Motor neuron (in vitro differentiated cells): Measurements from ENCODE around the gene SLC22A12. TPM values are rescaled to one million over a fixed set of nuclear protein-coding genes. Genes with fewer than 3 reads are reported as not detected.
A peak's percentile ranks its signal among the peaks of the same experiment; 100 is the strongest.

Experiments
- ATAC-seq, 8 experiments: fragments of 200-7000 bp; cut with Tn5 transposase; replicated peaks in 6 of 8; 2 replicates each; pipeline ENCODE4 v1.8.0; 2021; ENCODE audit warnings: mild to moderate bottlenecking in 8 of 8, moderate library complexity in 8 of 8
- H3K27ac ChIP-seq, 2 donors: fragments of 250-450 bp; sonication (Bioruptor Pico); 2 replicates each; pipeline ENCODE4 v1.9.0; 2021; ENCODE audit warnings: antibody characterized with exemption in 2 of 2, mild to moderate bottlenecking in 2 of 2, moderate library complexity in 1 of 2
- H3K4me1 ChIP-seq, 2 donors: fragments of 250-450 bp; sonication (Bioruptor Pico); replicated peaks in 1 of 2; 2 replicates each; pipeline ENCODE4 v1.6.1; 2021; ENCODE audit warnings: antibody characterized with exemption in 2 of 2, mild to moderate bottlenecking in 2 of 2, moderate library complexity in 1 of 2
- H3K4me3 ChIP-seq, 5 donors: fragments of 250-450 bp; sonication (Bioruptor Pico); 2 replicates each; pipeline ENCODE4 v1.9.0; 2021; ENCODE audit warnings: antibody characterized with exemption in 5 of 5, mild to moderate bottlenecking in 5 of 5, moderate library complexity in 4 of 5
- WGBS, 10 experiments: fragments of 450-650 bp; shearing (Covaris generic); methylation state at CpG; one replicate each; pipeline ENCODE4 v1.0.0; 2022; 5-methylcytosine and 5-hydroxymethylcytosine counted together
- in situ Hi-C, 9 experiments: fragments of 400-800 bp; cut with MboI; loops; one replicate each; pipeline ENCODE4 v1.15.0; 2021; ENCODE audit warnings: low sequenced_read_pairs in 9 of 9, low pct_unique_long_range_greater_than_20kb in 2 of 9; ENCODE audit not compliant: unreplicated experiment in 9 of 9
- total RNA-seq, 8 experiments: library from RNA; unstranded; fragments of 300-600 nt; gene quantifications; 2 replicates each; pipeline versions ENCODE4 v1.2.3 to v1.2.4, GENCODE V29; 2022

Gene SLC22A12
- total RNA-seq = under 1 TPM in 4 of 8 experiments, not detected in 4; 0.05 to 0.62 (median 0.22) TPM

- WGBS, 10 experiments = 20 to 100% (median 58%) methylated on average over 1 to 9 of the region's 14 CpGs; no CpG with 5 or more reads in 2 of the 10 experiments
- no peak for ATAC-seq
- in situ Hi-C loops = no loop called here
- Histone ChIP-seq H3K27ac (no peak within 1 kb of the TSS), H3K4me1 (no peaks in the 10 kb centered on the region), H3K4me3 (no peak within 1 kb of the TSS)
Measured at GRCh38 chr11:64590763-64591221, at the start of gene SLC22A12. SLC22A12 (plus strand) TSS chr11:64591220; CDS start chr11:64591557, 337 bp downstream.

- no peak for ATAC-seq
- Histone ChIP-seq H3K4me1 (peaks cover 0 to 3% of the 10 kb centered on the region in 2 donors), H3K4me3 (no peak overlapping the region), H3K27ac (no peak overlapping the region)
- in situ Hi-C loops = no loop called here
- WGBS, 10 experiments = 60 to 100% (median 87%) methylated on average over 1 to 21 of the region's 35 CpGs
Measured at GRCh38 chr11:64542172-64543125, 48.6 kb upstream of the SLC22A12 start.

GRCh38 chr11:64543818-64544217, 47.2 kb upstream of the SLC22A12 start:
- Histone ChIP-seq H3K4me1 (peaks cover 0 to 3% of the 10 kb centered on the region in 2 donors), H3K27ac (no peak overlapping the region), H3K4me3 (no peak overlapping the region)
- no peak for ATAC-seq
- in situ Hi-C loops = no loop called here

- H3K4me3 ChIP-seq = no peak overlapping the region
- H3K4me1 ChIP-seq = peaks cover 0 to under 1% of the 10 kb centered on the region in 2 donors
- no peak for ATAC-seq
- 27 to 92% (median 67%) methylated on average over 1 to 2 of the region's 2 CpGs; no CpG with 5 or more reads in 3 of the 10 experiments for WGBS, 10 experiments
- H3K27ac ChIP-seq = no peak overlapping the region
- in situ Hi-C loops = no loop called here
Measured at GRCh38 chr11:64544616-64545296, 46.3 kb upstream of the SLC22A12 start.

- in situ Hi-C loops = no loop called here
- H3K4me3 ChIP-seq = no peak overlapping the region
- no peak for ATAC-seq
- H3K27ac ChIP-seq = no peak overlapping the region
- no peaks in the 10 kb centered on the region for H3K4me1 ChIP-seq
- whole genome bisulfite sequencing, 10 experiments = 20 to 92% (median 76%) methylated on average over 2 to 6 of the region's 15 CpGs; no CpG with 5 or more reads in 3 of the 10 experiments
Measured at GRCh38 chr11:64545619-64546018, 45.4 kb upstream of the SLC22A12 start.

GRCh38 chr11:64546176-64546575, 44.8 kb upstream of the SLC22A12 start:
- ATAC-seq = no peak
- 57 to 100% (median 80%) methylated on average over 1 of the region's 2 CpGs; no CpG with 5 or more reads in 7 of the 10 experiments for WGBS, 10 experiments
- in situ Hi-C loops = no loop called here

GRCh38 chr11:64546600-64546999, 44.4 kb upstream of the SLC22A12 start:
- H3K4me3 ChIP-seq = no peak overlapping the region
- WGBS, 10 experiments = 0 to 100% (median 60%) methylated on average over 1 to 2 of the region's 8 CpGs; no CpG with 5 or more reads in 5 of the 10 experiments
- in situ Hi-C loops = no loop called here

More at GRCh38 chr11:64546176-64546575, 44.8 kb upstream of the SLC22A12 start:
- Histone ChIP-seq H3K4me1 (no peaks in the 10 kb centered on the region), H3K4me3 (no peak overlapping the region), H3K27ac (no peak overlapping the region)

GRCh38 chr11:64549969-64550368, 41.1 kb upstream of the SLC22A12 start:
- WGBS, 10 experiments = 31 to 100% (median 83%) methylated on average over 1 to 3 of the region's 4 CpGs; no CpG with 5 or more reads in 2 of the 10 experiments
- no peak for ATAC-seq
- in situ Hi-C loops = no loop called here
- Histone ChIP-seq H3K4me1 (peaks cover 10 to 12% of the 10 kb centered on the region in 2 donors), H3K4me3 (no peak overlapping the region), H3K27ac (no peak overlapping the region)

More at GRCh38 chr11:64546600-64546999, 44.4 kb upstream of the SLC22A12 start:
- ATAC-seq = no peak
- no peak overlapping the region for H3K27ac ChIP-seq
- H3K4me1 ChIP-seq = no peaks in the 10 kb centered on the region

GRCh38 chr11:64553554-64554201, 37.3 kb upstream of the SLC22A12 start:
- Histone ChIP-seq H3K27ac (no peak overlapping the region), H3K4me3 (no peak overlapping the region), H3K4me1 (peaks cover 12 to 22% of the 10 kb centered on the region in 2 donors)
- 0 to 87% (median 52%) methylated on average over 2 to 11 of the region's 13 CpGs; no CpG with 5 or more reads in 3 of the 10 experiments for WGBS, 10 experiments
- ATAC-seq = peak; percentile 40 to 82 (median 66)
- in situ Hi-C loops = no loop called here

- H3K27ac ChIP-seq = no peak overlapping the region
- in situ Hi-C loops = no loop called here
- WGBS, 10 experiments = 82 to 100% (median 93%) methylated on average over 1 to 8 of the region's 26 CpGs; no CpG with 5 or more reads in 5 of the 10 experiments
- H3K4me3 ChIP-seq = no peak overlapping the region
- H3K4me1 ChIP-seq = peaks cover 19 to 33% of the 10 kb centered on the region in 2 donors
- no peak for ATAC-seq
Measured at GRCh38 chr11:64556044-64556720, 34.8 kb upstream of the SLC22A12 start.

GRCh38 chr11:64556721-64557250, 34.2 kb upstream of the SLC22A12 start:
- in situ Hi-C loops = no loop called here
- WGBS, 10 experiments = 84 to 100% (median 93%) methylated on average over 1 to 6 of the region's 12 CpGs; no CpG with 5 or more reads in 4 of the 10 experiments
- H3K27ac ChIP-seq = no peak overlapping the region
- no peak for ATAC-seq
- H3K4me3 ChIP-seq = no peak overlapping the region
- peaks cover 19 to 33% of the 10 kb centered on the region in 2 donors for H3K4me1 ChIP-seq
